Colon (tissue), 2 donors: ENCODE results near the gene POTEF.
"Not testable (repeated sequence)": the region's sequence is repeated elsewhere in the genome, so short reads cannot be mapped to it uniquely, and the experiment has no call there.

Experiments used
- FAIRE-seq: peaks from 2 replicates; lab custom pipeline; 2012; peaks lifted over from hg19 to GRCh38; lab: Jason Lieb, UNC
- donor health status: control.
- donor health status: control.

Gene POTEF

DNA sequence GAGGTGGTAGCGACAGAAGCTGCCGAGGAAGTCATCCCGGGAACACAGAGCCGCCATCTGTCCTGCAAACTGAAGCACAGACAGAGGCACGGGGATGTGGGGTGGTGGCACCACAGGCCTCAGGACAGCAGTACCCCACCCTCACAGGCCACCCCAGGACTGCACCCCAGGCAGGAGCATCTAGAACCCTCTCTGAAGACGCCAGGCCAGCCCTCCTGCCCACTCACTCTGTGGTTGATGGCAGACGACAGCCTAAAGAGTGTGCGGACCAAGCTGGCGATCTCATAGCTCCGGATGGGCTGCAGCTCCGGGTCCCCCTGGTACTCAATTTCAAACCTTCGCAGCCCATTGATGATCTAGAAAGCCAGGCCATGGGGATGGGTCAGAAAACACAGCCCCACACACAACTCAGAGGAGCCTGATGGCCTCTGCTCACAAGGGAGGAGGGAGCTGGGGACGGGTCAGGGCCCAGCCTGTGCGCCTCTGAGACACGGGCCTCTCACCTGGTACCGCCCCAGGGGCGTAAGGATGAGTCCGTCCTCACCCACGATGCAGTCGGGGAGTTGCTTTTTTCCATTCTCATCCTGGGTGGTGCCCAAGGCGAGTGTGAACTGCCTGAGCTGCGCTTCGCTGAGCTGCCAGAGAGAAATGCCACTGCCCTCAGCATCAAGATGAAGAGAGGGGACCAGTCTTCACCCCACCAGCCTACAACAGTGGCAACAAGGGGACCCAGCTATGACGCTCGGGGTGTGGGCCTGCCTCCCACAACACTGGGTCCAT lies 24.0 kb upstream of the POTEF start:
- no peak for FAIRE-seq

DNA sequence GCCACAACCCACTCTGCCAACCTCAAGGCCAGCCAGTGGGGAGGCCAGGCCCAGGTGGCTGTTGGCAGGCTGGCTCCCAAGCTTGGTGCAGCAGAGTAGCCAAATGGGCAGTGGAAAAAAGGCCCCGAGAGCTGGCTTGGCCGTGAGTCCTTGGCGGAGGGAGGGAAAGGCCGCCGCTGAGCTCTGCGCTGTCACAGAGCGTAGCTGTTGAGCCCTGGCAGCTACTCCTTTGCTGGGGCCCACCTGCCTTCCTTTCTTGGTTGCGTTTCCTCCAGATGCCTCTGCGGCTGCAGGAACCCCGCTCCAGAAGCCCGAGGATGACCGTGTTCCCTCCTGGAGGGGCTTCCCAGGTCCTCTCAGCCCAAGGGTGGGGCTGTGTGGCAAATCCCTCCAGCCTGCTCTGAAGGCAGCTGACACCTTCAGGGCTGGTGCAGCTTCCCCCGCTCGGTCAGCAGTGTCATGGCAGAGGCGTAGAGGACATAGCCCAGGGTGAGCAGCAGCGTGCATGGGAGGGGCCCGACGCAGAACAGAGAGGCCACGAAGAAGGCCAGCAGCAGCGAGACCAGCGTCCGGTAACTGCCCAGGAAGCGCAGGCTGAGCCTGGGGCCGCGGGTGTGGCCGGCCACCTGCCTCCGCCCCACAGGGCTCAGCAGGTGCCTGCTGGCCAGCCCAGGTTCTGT lies 23.3 kb upstream of the POTEF start:
- FAIRE-seq: not testable (repeated sequence)

DNA sequence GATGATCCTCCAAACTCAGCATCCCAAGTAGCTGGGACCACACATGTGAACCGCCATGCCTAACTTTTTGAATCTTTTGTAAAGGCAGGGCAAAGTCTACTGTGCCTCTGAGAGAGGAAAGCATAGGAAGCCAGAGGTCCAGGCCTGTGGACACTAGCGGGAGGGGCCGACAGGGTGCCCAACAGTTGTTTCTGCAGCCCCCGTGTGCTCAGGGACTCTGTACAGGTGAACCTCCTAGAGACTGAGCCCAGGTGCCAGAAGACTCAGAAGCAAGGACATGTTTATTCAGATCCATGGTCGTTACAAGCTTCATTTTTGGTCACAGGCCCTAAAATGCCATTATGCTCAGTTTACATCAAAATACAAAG lies 22.1 kb upstream of the POTEF start:
- not testable (repeated sequence) for FAIRE-seq

DNA sequence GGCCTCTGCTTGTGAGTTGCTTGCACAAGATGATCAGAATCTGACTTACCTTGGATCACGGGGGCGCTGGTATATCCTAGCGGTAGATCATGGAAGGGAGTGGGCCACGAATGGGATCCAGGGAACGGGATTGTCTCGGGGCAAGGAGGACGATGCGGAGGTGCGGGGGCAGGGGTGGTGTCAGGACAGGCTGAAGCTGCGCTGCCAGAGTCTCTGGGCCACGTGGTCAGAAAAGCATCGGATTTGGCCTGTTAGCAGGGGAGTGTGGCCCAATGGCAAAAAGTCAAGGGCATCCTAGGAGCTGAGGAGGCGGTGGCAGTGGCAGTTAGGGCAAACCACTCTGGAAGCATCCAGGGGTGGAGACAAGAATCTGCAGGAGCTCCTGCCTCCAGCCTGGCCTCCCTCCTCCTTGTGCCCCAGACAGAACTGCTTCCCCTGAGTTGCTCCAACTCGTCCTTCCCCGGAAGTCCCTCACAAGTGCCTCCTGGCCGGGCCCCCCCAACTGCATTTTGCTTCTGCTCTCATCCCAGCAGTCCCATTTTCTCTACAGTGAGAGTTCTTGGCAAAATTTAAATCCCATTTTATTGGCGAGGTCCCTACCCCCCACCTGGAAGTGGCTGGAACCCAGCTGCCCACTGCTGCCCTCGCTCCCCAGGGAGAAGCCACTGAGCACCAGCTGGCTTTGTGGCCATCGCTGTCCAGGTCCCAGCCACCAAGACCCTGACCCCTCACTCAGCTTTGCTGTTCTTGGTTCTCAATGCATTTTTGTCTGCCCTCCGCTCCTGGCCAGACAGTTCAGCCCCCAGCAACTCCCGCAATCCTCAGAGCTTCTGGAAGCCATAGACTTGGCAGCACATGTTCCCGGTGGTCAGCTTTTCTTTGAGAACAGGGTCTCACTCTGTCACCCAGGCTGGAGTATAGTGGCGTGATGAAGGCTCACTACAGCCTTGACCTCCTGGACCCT lies 21.4 kb upstream of the POTEF start:
- no peak for FAIRE-seq

DNA sequence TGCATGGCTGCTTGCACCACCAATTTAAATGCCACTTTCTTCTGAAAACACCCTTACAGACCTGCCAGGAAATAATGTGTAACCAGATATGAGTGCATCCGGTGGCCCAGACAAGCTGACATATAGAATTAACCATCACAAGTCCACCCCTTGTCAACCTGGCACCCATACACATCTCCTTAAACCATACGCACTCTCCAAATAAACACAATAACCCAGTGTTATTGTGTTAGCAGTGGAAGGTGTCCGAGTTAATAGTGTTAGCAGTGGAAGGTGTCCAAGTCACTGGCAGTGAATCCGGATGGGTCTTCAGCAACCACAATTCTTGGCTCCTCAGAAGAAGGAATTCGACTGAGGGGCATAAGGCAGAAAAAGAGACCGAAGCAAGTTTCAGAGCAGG lies 19.5 kb upstream of the POTEF start:
- not testable (repeated sequence) for FAIRE-seq

DNA sequence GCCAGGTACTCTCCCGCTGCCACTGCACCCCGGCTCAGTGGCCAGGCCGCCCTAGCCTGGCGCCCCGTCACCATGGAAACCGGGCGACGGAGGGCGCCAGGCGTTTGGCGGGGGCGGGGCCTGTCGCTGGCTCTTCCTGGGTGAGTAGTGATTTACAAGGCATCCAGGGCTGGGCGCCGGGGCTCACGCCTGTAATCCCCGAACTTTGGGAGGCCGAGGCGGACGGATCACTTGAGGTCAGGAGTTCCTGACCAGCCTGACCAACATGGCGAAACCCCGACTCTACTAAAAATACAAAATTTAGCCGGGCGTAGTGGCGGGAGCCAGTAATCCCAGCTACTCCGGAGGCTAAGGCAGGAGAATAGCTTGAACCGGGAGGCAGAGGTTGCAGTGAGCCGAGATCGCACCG lies 16.0 kb upstream of the POTEF start, which contains the start of gene CCDC74B:
Gene CCDC74B, minus strand, starts transcription at position 107 of the 409 bp plus-strand sequence. CDS start 116 bp downstream, outside the sequence.
- not testable (repeated sequence) for FAIRE-seq

DNA sequence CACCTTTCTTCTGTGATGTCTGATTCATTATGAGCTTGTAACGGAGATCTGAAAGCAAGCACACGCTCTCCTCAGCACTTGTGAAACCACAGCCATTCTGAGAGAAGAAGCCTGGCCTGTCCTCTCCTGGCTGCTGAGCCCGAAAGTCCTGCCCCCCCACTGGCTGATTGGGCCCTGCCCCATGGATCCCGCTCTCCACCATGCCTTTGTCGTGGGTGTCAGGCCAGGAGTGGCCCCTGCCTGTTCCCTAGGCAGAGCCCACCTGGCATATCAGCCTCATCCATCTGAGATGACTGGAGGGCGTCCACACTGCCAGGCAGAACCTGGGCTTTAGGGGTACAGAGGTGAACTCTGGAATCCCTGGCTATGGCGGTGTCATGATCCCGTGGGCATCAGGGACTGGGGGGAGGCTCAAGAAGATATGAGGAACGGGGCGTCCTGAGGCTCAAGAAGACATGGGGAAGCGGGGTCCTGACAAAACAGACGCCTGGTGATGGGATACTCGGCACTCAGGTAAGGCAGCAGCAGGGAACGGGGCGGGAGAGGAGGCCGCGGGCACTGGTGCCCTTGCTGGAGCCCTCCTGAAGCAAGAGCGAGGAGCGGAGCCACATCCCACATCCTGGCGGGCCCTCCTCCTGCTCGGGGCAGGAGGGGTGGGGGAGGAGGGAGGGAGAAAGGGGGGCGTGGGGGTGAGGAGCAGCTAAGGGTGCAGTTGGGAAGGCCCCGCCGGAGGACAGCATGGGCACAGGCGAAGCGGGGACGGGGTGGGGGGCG lies 14.4 kb upstream of the POTEF start:
- not testable (repeated sequence) for FAIRE-seq

DNA sequence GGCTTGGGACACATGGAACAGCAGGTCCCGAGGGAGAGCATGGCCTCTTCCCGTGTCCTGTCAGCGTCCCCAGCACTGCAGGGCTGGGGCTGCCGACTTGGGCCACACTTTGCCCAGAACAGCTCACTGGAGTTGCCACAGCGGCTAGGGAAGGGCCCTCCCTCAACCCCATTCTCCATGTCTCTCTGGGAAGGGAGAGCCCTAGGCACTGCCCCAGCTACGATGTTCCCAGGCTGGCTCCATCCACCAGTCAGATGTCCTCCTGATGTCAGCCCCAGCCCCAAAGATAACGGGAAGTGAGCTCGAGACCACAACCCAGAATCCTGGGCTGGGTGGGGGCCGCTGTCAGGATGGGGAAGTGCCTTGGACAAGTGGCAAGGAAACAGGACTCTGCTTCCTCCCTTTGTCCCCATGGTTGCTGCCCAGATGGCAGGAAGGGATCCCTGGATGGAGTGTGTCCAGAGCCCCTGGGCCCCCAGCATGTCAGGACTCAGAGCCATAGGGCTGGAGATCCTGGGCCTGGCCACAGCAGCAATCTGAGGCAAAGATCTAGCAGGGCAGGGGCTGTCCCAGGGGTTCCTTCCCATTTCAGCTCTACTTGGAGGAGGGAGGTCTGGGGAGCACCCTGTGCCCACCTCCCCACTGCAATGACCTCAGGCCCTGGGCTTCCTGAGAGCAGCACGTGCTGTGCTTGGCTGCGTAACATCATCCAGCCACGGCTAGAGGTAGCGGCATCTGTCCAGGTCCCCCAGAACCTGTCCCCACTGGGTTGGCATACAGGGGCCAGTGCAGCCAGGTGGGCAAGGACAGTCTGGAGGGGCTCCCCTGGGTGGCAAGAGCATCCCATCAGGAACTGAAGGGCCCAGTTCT lies 13.6 kb upstream of the POTEF start:
- FAIRE-seq: not testable (repeated sequence)

DNA sequence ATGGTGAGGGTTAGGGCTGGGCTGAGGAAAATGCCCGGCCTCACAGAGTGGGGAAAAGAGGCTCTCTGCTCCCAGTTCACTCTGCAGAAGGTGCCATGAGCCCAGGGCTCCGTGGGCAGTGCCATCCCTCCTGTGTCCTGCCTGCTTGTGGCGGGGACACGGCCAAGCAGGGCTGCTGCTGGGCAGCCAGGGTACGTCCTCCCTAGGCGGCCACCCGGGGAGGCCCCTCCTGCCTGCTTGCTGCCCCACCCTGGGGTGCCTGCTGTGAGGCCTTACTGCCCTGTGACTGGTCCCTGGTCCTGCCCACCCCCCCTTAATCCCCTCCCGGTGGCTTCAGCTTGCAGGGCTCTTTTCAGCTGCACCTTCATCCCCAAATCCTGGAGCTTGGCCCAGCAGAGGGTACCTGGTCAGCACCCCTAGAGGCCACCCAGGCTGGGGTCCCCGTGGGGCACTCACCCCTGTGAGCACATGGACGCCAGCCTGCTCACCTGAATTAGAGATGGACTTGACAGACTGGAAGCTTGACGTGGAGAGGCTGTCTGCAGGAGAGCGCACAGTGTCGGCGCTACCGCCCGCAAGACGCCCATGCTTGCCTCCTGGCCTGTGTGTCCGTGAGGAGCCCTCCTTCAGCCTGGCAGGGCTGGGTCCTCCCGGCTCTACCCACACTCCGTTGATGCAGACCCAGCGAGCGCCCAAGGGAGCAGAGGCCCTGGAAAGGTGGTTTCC lies 12.8 kb upstream of the POTEF start:
- not testable (repeated sequence) for FAIRE-seq

DNA sequence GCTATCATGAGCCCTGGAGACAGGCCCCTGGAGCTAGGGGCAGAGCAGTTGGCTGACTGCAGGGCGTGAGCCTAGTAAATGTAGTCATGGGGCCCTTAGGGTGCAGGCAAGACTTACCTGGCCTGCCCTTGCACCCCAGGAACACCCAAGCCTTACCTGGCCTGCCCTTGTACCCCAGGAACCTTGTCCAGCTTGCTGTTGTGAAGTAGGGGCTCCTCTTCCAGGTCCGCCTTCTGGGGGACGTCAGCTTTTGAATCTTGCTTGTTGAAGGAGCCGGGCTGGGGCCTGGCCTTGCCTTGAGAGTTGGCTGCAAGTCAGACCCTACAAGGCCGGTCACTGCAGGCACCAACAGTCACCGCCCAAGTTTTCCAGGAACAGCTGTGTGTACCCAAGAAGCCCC lies 12.0 kb upstream of the POTEF start:
- not testable (repeated sequence) for FAIRE-seq

DNA sequence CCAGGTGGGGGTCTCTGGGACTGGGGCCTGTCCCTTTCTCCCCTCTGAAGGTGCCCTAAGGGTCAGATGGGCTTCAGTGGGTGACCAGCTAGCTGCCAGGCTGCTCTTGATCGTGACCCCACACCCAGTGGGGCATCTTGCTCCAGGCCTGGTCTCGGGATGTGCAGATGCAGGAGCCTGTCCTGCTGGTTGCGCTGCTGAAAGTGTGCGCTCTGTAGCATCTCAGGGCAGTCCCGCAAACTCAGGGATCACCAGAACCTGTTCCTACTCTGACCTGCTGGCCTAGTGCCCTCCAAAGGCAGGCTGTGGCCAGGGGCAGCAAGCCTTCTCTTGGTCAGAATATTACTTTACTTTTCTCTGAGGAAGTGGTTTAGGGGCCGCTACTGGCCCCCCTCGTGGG lies 11.5 kb upstream of the POTEF start:
- FAIRE-seq: not testable (repeated sequence)

DNA sequence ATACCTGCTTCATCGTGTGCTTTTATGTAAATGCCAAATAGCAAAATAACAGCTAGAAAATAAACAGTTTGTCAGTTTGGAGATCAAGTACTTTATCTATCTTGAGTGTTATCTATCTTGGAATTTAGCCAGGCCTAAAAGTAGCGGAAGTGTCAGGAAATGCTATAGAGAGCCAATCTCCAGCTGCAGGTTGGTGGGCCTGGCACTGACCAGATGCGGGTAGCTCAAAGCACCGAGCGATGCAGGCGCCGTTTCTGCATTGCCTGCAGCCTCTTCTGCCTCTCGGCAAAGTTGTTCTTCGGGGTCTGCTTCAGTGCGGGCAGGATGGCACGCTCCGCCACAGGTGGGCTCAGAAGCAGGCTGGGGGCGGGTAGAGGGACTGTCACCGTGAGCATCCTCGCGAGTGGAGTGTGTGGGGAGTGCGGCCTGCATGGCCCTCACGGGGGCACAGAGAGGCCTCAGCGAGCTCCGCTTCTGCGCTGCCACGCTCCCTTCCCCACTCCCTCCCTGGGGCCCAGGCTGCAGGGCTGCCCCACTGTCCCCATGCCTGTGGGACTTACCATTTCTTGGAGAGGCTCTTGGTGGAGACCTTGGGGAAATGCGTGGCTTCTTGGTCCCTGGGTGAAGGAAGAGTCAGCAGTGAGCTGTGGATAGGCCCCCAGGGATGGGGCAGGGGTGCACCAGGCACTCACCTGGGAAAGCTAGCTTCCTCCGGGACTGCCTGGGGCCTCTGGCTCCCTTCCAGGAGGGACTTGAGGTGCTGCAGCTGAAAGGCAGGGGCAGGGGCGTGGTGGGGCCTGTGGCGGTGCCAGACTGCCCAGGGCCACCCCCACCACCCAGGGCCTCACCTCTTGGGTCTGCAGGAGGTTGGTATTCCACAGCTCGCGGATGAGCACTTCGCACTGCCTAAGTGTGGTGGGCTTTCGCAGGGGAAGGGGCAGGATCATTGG lies 10.6 kb upstream of the POTEF start:
- FAIRE-seq: not testable (repeated sequence)

DNA sequence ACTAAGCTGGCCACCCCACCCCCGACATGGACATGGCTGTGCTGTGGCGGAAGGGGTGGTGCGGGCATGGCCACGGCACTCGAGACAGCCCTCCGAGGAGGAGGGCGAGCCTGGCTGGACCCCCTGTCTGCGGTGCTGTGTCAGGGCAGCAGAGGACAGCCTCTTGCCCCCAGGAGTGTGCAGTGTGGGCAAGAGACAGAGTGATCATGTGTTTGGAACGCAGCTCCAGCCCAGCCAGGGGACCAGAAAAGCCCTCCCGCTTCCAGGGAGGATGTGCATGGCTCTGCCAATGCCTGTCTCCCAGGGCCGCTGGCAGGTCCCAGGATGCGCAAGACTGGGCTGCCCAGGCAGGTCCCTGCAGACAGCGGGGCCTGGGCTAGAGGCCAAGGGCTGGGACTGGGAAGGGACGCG lies 9.8 kb upstream of the POTEF start:
- not testable (repeated sequence) for FAIRE-seq

DNA sequence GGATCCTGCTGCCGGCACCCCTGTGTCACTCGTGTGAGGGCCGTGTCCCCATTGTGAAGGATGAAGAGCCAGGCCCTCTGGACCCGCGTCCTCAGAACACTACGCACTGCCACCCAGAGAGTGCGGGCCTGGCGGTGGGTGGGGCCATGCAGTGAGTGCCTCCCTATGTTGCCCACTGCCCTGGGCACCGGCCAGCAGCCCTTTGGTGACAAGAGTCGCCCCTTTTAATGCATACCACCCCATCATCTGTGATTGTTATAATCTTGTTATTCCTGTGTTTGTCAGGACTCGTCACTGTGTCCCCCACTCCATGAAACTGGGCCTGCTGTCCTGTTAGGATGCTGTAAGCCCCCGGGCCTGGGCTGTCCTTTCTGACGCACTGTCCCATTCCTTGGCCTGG lies 9.3 kb upstream of the POTEF start:
- not testable (repeated sequence) for FAIRE-seq

DNA sequence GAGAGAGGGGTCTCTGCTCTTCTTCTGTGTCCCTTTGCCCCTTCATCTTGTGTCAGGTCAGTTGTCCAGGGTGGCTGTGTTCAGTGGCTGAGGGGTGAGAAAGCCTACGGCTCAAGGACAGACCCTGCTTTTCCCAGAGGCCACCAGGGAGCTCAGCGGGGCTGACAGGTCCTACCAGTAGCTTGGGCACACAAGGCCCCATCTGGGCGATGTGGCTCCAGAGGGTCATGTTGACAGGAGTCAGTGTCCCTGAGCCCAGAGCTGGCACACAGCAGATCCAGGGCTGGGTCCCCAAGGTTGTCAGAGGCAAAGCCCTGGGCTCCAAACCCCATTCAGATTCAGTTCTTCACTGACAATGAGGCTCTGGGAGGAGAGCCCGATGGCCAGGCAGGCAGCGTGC lies 8.1 kb upstream of the POTEF start:
- not testable (repeated sequence) for FAIRE-seq

DNA sequence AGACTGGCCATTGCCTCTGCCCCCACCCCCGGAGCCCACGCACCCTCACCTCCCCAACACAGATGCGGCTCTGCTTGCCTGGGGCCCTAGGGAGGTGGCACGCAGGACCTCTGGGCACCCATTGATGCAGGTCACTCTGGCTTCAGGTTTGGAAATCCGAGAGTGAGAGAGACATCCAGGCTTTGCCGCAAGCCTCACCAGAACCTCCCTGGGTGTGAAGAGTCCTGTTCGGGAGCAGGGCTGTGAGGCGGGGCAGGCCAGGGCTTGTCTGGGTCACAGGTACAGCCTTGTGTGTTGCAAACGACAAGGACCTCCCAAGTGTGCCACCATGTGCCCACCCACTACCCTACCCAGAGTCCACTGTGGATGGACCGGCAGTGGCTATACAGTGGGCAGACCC lies 7.5 kb upstream of the POTEF start:
- FAIRE-seq: not testable (repeated sequence)

DNA sequence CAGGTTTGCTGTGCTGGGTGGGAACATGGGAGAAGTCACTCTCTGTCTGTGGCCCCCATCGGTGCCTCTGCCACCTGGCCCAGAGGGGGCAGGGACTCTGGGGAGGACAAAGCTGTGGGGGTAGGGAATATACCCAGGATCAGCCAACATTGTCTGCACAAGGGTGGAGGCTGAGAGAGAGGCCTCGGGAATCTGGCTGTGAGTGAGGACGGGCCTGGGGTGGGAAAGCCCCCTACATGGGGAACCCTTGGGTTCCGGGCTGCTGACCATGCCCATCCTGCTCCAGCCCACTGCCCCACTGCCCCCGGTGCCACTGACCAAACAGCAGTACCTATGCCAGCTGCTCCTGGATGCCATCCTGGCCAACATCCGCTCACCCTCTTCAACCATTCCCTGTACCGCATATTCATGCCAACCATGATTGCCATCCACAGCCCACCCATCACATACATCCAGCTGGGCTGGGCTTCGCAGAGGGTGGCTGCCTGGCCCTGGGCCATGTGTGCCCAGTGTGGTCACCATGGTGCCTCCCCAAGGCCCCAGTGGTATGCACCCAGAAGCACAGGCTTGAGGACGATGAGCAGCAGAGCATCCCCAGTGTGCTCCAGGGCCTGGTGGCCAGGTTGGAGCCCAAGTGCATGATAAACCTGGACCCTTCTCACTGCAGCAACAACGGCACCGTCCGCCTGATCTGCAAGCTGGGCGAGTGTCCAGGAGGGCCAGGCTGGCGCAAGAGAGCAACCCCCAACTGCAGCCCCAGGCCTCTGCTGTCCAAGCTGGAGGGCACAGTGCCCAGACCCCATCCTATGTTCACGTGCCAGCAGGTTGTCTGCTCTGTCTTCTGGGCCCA lies 6.9 kb upstream of the POTEF start:
- FAIRE-seq: no peak

DNA sequence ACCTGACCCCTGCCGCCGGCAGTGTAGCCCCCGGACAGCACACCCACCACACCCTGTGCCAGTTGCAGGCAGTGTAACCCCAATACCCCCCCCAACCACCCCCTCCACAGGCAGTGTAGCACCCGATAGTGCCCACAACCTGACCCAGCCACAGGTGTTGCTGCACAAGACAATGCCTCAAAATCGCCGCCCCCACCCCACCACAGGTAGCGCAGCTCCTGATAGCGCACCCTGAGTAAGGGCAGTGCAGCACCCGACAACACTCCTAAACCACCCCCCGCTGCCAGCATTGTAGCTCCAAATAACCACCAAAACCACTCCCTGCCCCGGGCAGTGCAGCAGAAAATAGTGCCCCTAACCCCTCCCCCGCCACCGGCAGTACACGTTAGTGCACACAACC lies 558 bp downstream of the POTEF start:
- not testable (repeated sequence) for FAIRE-seq
